ENCODE measurements around the gene TNS1. TPM values are rescaled to one million over a fixed set of nuclear protein-coding genes. Genes with fewer than 3 reads are reported as not detected.

Gene TNS1
- total RNA-seq, 1 donor from 2014 or later: 0.13 TPM

- DNase-seq (no peak), ATAC-seq (ENCODE audit: low read depth) (no peak)
- ChIA-PET CTCF (interaction anchor here (1.2 kb wide), 1 partner anchor 11 kb away, joined by 4 read pairs; no protein-coding TSS in a partner anchor), POLR2A (no interaction called here)
- intact Hi-C loops (cut with micrococcal nuclease): no loop called here
- Mint-ChIP-seq H3K27me3 (peaks cover 18% of the 10 kb centered on the region), H3K27ac (no peak overlapping the region), H3K36me3 (ENCODE audit: low read depth) (no peaks in the 10 kb centered on the region), H3K4me1 (no peaks in the 10 kb centered on the region), H3K9me3 (no peaks in the 10 kb centered on the region), H3K4me3 (no peak overlapping the region)
- no peak for TF ChIP-seq CTCF (IDR thresholded peaks at IDR 0.05)
These were observed 2.7 kb downstream of the TNS1 start for GRCh38 chr2:218000136-218000535.

- H3K27ac Mint-ChIP-seq: no peak overlapping the region
- H3K4me3 Mint-ChIP-seq: no peak overlapping the region
- no peaks in the 10 kb centered on the region for H3K4me1 Mint-ChIP-seq
- ATAC-seq (ENCODE audit: low read depth) (no peak), DNase-seq (no peak)
- no peak for TF ChIP-seq CTCF (IDR thresholded peaks at IDR 0.05)
- H3K36me3 Mint-ChIP-seq (ENCODE audit: low read depth): no peaks in the 10 kb centered on the region
- intact Hi-C loops (cut with micrococcal nuclease): no loop called here
- peaks cover 18% of the 10 kb centered on the region for H3K27me3 Mint-ChIP-seq
- POLR2A ChIA-PET: no interaction called here
- CTCF ChIA-PET: interaction anchor here (1.2 kb wide), 1 partner anchor 10 kb away, joined by 4 read pairs; no protein-coding TSS in a partner anchor
- no peaks in the 10 kb centered on the region for H3K9me3 Mint-ChIP-seq
These were observed 3.2 kb downstream of the TNS1 start for GRCh38 chr2:217999595-217999959.

GRCh38 chr2:217998926-217999594 lies 3.7 kb downstream of the TNS1 start:
- intact Hi-C loops (cut with micrococcal nuclease): no loop called here
- ChIA-PET POLR2A (no interaction called here), CTCF (no interaction called here)
- Mint-ChIP-seq H3K36me3 (ENCODE audit: low read depth) (no peaks in the 10 kb centered on the region), H3K27ac (no peak overlapping the region), H3K4me3 (no peak overlapping the region), H3K27me3 (peaks cover 18% of the 10 kb centered on the region), H3K4me1 (no peaks in the 10 kb centered on the region), H3K9me3 (no peaks in the 10 kb centered on the region)
- TF ChIP-seq CTCF (IDR thresholded peaks at IDR 0.05): no peak
- no peak for ATAC-seq (ENCODE audit: low read depth)
- DNase-seq: no peak

- DNase-seq: no peak
- intact Hi-C loops (cut with micrococcal nuclease): no loop called here
- Mint-ChIP-seq H3K27me3 (peaks cover 19% of the 10 kb centered on the region), H3K27ac (no peak overlapping the region), H3K4me3 (no peak overlapping the region), H3K9me3 (no peaks in the 10 kb centered on the region), H3K36me3 (ENCODE audit: low read depth) (no peaks in the 10 kb centered on the region), H3K4me1 (no peaks in the 10 kb centered on the region)
- POLR2A ChIA-PET: no interaction called here
- CTCF ChIA-PET: no interaction called here
- no peak for TF ChIP-seq CTCF (IDR thresholded peaks at IDR 0.05)
- no peak for ATAC-seq (ENCODE audit: low read depth)
These were observed 5.3 kb downstream of the TNS1 start for GRCh38 chr2:217997510-217997909.

- Mint-ChIP-seq H3K9me3 (no peaks in the 10 kb centered on the region), H3K4me3 (no peak overlapping the region), H3K27me3 (peaks cover 19% of the 10 kb centered on the region), H3K4me1 (no peaks in the 10 kb centered on the region), H3K27ac (no peak overlapping the region), H3K36me3 (ENCODE audit: low read depth) (no peaks in the 10 kb centered on the region)
- DNase-seq (no peak), ATAC-seq (ENCODE audit: low read depth) (no peak)
- CTCF ChIA-PET: no interaction called here
- no peak for TF ChIP-seq CTCF (IDR thresholded peaks at IDR 0.05)
- POLR2A ChIA-PET: no interaction called here
- intact Hi-C loops (cut with micrococcal nuclease): no loop called here
These were observed 6.4 kb downstream of the TNS1 start for GRCh38 chr2:217996361-217996760.

Data from activated B cell treated with CpG ODN at 0.5 μM for 24 hours (primary cell).